Activated T-cell treated with anti-CD3 and anti-CD28 coated beads, Interleukin-2, amount 50 U/mL, for 72 hours (primary cell): Measurements from ENCODE around the gene ITGA2B. TPM values are rescaled to one million over a fixed set of nuclear protein-coding genes. Genes with fewer than 3 reads are reported as not detected.
"Not testable (repeated sequence)": the region's sequence is repeated elsewhere in the genome, so short reads cannot be mapped to it uniquely, and the experiment has no call there.

Experiments
- ATAC-seq, 2 donors: fragments of 150-1000 bp; cut with Tn5 transposase; replicated peaks in 1 of 2; 2 replicates each; pipeline ENCODE4 v1.10.0; 2021; ENCODE audit warnings: moderate library complexity in 2 of 2, mild to moderate bottlenecking in 1 of 2
- DNase-seq, 2 donors: peaks; one replicate each; pipeline ENCODE4 v3.0.0; 2021 to 2022; ENCODE audit warnings: mixed read lengths in 1 of 2
- H3K27ac Mint-ChIP-seq: one replicate; pipeline ENCODE4 v1.8.0; 2022; ENCODE audit warnings: mild to moderate bottlenecking, moderate library complexity, mixed read lengths
- H3K27me3 Mint-ChIP-seq: one replicate; pipeline ENCODE4 v1.8.0; 2022; ENCODE audit warnings: low read depth, mixed read lengths
- H3K36me3 Mint-ChIP-seq, 2 donors: one replicate each; pipeline ENCODE4 v1.8.0; 2022; ENCODE audit warnings: mixed read lengths in 2 of 2, mild to moderate bottlenecking in 1 of 2; ENCODE audit not compliant: insufficient read depth in 2 of 2
- H3K4me1 Mint-ChIP-seq: one replicate; pipeline ENCODE4 v1.8.0; 2022; ENCODE audit warnings: low read depth, mixed read lengths
- H3K4me3 Mint-ChIP-seq, 2 donors: one replicate each; pipeline ENCODE4 v1.8.0; 2022; ENCODE audit warnings: mild to moderate bottlenecking in 2 of 2, mixed read lengths in 2 of 2, moderate library complexity in 2 of 2
- H3K9me3 Mint-ChIP-seq, 2 donors: one replicate each; pipeline ENCODE4 v1.8.0; 2022; ENCODE audit warnings: mixed read lengths in 2 of 2
- total RNA-seq, 2 donors: library from RNA; stranded (reverse); gene quantifications; one replicate each; pipeline ENCODE4 v1.2.3, GENCODE V29; 2022

ITGA2B gene
- total RNA-seq, 2 donors from 2014 or later = 2.1 to 3.2 TPM

GRCh38 chr17:44350733-44351226 is 38.7 kb downstream of the ITGA2B start:
- Mint-ChIP-seq H3K4me1 (peaks cover 14% of the 10 kb centered on the region), H3K27me3 (no peaks in the 10 kb centered on the region), H3K4me3 (no peak overlapping the region)

GRCh38 chr17:44349553-44350070 is 39.8 kb downstream of the ITGA2B start:
- ATAC-seq = no peak
- Mint-ChIP-seq H3K4me1 (peaks cover 23% of the 10 kb centered on the region), H3K4me3 (no peak overlapping the region), H3K27me3 (no peaks in the 10 kb centered on the region), H3K36me3 (peaks cover 0 to 3% of the 10 kb centered on the region in 2 donors), H3K27ac (no peak overlapping the region), H3K9me3 (no peaks in the 10 kb centered on the region)
- no peak for DNase-seq

More at GRCh38 chr17:44350733-44351226, 38.7 kb downstream of the ITGA2B start:
- Mint-ChIP-seq H3K27ac (no peak overlapping the region), H3K9me3 (no peaks in the 10 kb centered on the region), H3K36me3 (peaks cover 0 to 3% of the 10 kb centered on the region in 2 donors)
- DNase-seq (peak; percentile 78 to 82), ATAC-seq (peak; percentile 69 to 72)

GRCh38 chr17:44348988-44349364 is 40.5 kb downstream of the ITGA2B start:
- Mint-ChIP-seq H3K27ac (no peak overlapping the region), H3K27me3 (no peaks in the 10 kb centered on the region), H3K4me3 (no peak overlapping the region), H3K9me3 (no peaks in the 10 kb centered on the region), H3K4me1 (peaks cover 29% of the 10 kb centered on the region), H3K36me3 (peaks cover 0 to 3% of the 10 kb centered on the region in 2 donors)
- DNase-seq = no peak
- ATAC-seq = no peak

GRCh38 chr17:44348234-44348987 is 41.0 kb downstream of the ITGA2B start:
- DNase-seq (no peak), ATAC-seq (no peak)
- H3K27ac Mint-ChIP-seq = no peak overlapping the region
- no peaks in the 10 kb centered on the region for H3K9me3 Mint-ChIP-seq
- peaks cover 30% of the 10 kb centered on the region for H3K4me1 Mint-ChIP-seq
- no peaks in the 10 kb centered on the region for H3K27me3 Mint-ChIP-seq
- peaks cover 0 to 3% of the 10 kb centered on the region in 2 donors for H3K36me3 Mint-ChIP-seq
- no peak overlapping the region for H3K4me3 Mint-ChIP-seq

- H3K4me3 Mint-ChIP-seq, DNase-seq, H3K9me3 Mint-ChIP-seq, H3K27ac Mint-ChIP-seq, H3K27me3 Mint-ChIP-seq, H3K36me3 Mint-ChIP-seq, ATAC-seq: not testable (repeated sequence)
- H3K4me1 Mint-ChIP-seq = peaks cover 30% of the 10 kb centered on the region
Measured at GRCh38 chr17:44347206-44348055, 42.0 kb downstream of the ITGA2B start.

- no peak overlapping the region for H3K27ac Mint-ChIP-seq
- H3K27me3 Mint-ChIP-seq = no peaks in the 10 kb centered on the region
- H3K9me3 Mint-ChIP-seq = no peaks in the 10 kb centered on the region
Measured at GRCh38 chr17:44346064-44346844, 43.2 kb downstream of the ITGA2B start.

GRCh38 chr17:44345454-44346026 is 43.9 kb downstream of the ITGA2B start:
- ATAC-seq (peak; percentile 34 to 36), DNase-seq (peak; percentile 47 to 60)
- peaks cover 30% of the 10 kb centered on the region for H3K4me1 Mint-ChIP-seq
- H3K9me3 Mint-ChIP-seq = no peaks in the 10 kb centered on the region
- H3K27ac Mint-ChIP-seq = peak overlapping the region; percentile 47
- peak overlapping the region; percentile 83 to 96 for H3K4me3 Mint-ChIP-seq
- no peaks in the 10 kb centered on the region for H3K36me3 Mint-ChIP-seq
- no peaks in the 10 kb centered on the region for H3K27me3 Mint-ChIP-seq

More at GRCh38 chr17:44346064-44346844, 43.2 kb downstream of the ITGA2B start:
- no peak for ATAC-seq
- Mint-ChIP-seq H3K4me3 (peak overlapping the region; percentile 83 to 96), H3K4me1 (peaks cover 30% of the 10 kb centered on the region), H3K36me3 (no peaks in the 10 kb centered on the region)
- no peak for DNase-seq

- DNase-seq (peak; percentile 87 to 90), ATAC-seq (peak; percentile 98 to 99)
- peaks cover 30% of the 10 kb centered on the region for H3K4me1 Mint-ChIP-seq
- no peaks in the 10 kb centered on the region for H3K9me3 Mint-ChIP-seq
- H3K27ac Mint-ChIP-seq = peak within 1 kb of the TSS; percentile 47
- H3K27me3 Mint-ChIP-seq = no peaks in the 10 kb centered on the region
- H3K4me3 Mint-ChIP-seq = peak within 1 kb of the TSS; percentile 83 to 96
- H3K36me3 Mint-ChIP-seq = no peaks in the 10 kb centered on the region
Measured at GRCh38 chr17:44344939-44345453, 44.5 kb downstream of the ITGA2B start, which contains the start of gene GRN. TSS of gene GRN (plus strand) at chr17:44345302. CDS start at chr17:44349165, 3,863 bp downstream.

- no peaks in the 10 kb centered on the region for H3K27me3 Mint-ChIP-seq
- H3K9me3 Mint-ChIP-seq = no peaks in the 10 kb centered on the region
- no peaks in the 10 kb centered on the region for H3K36me3 Mint-ChIP-seq
- ATAC-seq (no peak), DNase-seq (no peak)
- H3K27ac Mint-ChIP-seq = no peak overlapping the region
- peaks cover 30% of the 10 kb centered on the region for H3K4me1 Mint-ChIP-seq
- H3K4me3 Mint-ChIP-seq = peak overlapping the region in 1 of 2 donors; percentile 1
Measured at GRCh38 chr17:44343510-44344209, 45.8 kb downstream of the ITGA2B start.

GRCh38 chr17:44340553-44340952 is 48.9 kb downstream of the ITGA2B start:
- not testable (repeated sequence) for H3K27ac Mint-ChIP-seq

GRCh38 chr17:44338702-44339101 is 50.7 kb downstream of the ITGA2B start:
- H3K4me1 Mint-ChIP-seq = peaks cover 7% of the 10 kb centered on the region
- H3K9me3 Mint-ChIP-seq = no peaks in the 10 kb centered on the region
- no peak overlapping the region for H3K27ac Mint-ChIP-seq
- no peaks in the 10 kb centered on the region for H3K27me3 Mint-ChIP-seq
- DNase-seq (peak in 1 of 2 donors; percentile 33), ATAC-seq (peak; percentile 65 to 87)
- H3K36me3 Mint-ChIP-seq = no peaks in the 10 kb centered on the region
- peak overlapping the region in 1 of 2 donors; percentile 22 for H3K4me3 Mint-ChIP-seq

More at GRCh38 chr17:44340553-44340952, 48.9 kb downstream of the ITGA2B start:
- ATAC-seq, H3K27me3 Mint-ChIP-seq, H3K9me3 Mint-ChIP-seq, H3K4me3 Mint-ChIP-seq, DNase-seq, H3K36me3 Mint-ChIP-seq: not testable (repeated sequence)
- peaks cover 21% of the 10 kb centered on the region for H3K4me1 Mint-ChIP-seq
